ACC112 (cell line): ENCODE results near the gene DTX4.
"Not testable (repeated sequence)": the region's sequence is repeated elsewhere in the genome, so short reads cannot be mapped to it uniquely, and the experiment has no call there.

Experiments
- H2AFZ ChIP-seq: fragments of 200-600 bp; sonication (generic); one replicate; pipeline ENCODE4 v1.6.0; 2017; ENCODE audit warnings: antibody characterized with exemption, low read length; ENCODE audit not compliant: unreplicated experiment
- H3K27ac ChIP-seq: fragments of 200-600 bp; sonication (generic); 2 replicates; pipeline ENCODE4 v1.5.1; 2014; ENCODE audit warnings: low read depth, mild to moderate bottlenecking, antibody characterized with exemption, low read length, moderate library complexity
- H3K27me3 ChIP-seq: fragments of 200-600 bp; sonication (generic); 2 replicates; pipeline ENCODE4 v1.6.1; 2014; ENCODE audit warnings: mild to moderate bottlenecking, antibody characterized with exemption, low read length, moderate library complexity, mixed read lengths; ENCODE audit not compliant: insufficient read depth
- H3K36me3 ChIP-seq: fragments of 200-600 bp; sonication (generic); 2 replicates; pipeline ENCODE4 v1.6.1; 2016; ENCODE audit warnings: mild to moderate bottlenecking, antibody characterized with exemption, low read length, moderate library complexity, mixed read lengths; ENCODE audit not compliant: insufficient read depth
- H3K4me1 ChIP-seq: fragments of 200-600 bp; sonication (generic); one replicate; pipeline ENCODE4 v1.6.1; 2016; ENCODE audit warnings: low read length, mixed read lengths; ENCODE audit not compliant: insufficient read depth, unreplicated experiment, control insufficient read depth
- H3K4me3 ChIP-seq: fragments of 200-600 bp; sonication (generic); 2 replicates; pipeline ENCODE4 v1.5.1; 2014; ENCODE audit warnings: mild to moderate bottlenecking, low read depth, low read length
- H3K79me2 ChIP-seq: fragments of 200-600 bp; sonication (generic); one replicate; pipeline ENCODE4 v1.6.0; 2016; ENCODE audit warnings: low read length; ENCODE audit not compliant: control insufficient read depth, unreplicated experiment, insufficient read depth

Gene DTX4

GRCh38 chr11:59171508-59172322 lies at the start of gene DTX4:
Gene DTX4 (plus strand): TSS chr11:59172132. CDS start chr11:59172596, 464 bp downstream.
- Histone ChIP-seq H3K36me3 (no peaks in the 10 kb centered on the region), H3K27me3 (peaks cover 33% of the 10 kb centered on the region), H3K4me3 (peak within 1 kb of the TSS; percentile 86), H3K4me1 (peaks cover 7% of the 10 kb centered on the region), H2AFZ (peak within 1 kb of the TSS; percentile 99), H3K79me2 (no peaks in the 10 kb centered on the region), H3K27ac (no peak within 1 kb of the TSS)

DNA sequence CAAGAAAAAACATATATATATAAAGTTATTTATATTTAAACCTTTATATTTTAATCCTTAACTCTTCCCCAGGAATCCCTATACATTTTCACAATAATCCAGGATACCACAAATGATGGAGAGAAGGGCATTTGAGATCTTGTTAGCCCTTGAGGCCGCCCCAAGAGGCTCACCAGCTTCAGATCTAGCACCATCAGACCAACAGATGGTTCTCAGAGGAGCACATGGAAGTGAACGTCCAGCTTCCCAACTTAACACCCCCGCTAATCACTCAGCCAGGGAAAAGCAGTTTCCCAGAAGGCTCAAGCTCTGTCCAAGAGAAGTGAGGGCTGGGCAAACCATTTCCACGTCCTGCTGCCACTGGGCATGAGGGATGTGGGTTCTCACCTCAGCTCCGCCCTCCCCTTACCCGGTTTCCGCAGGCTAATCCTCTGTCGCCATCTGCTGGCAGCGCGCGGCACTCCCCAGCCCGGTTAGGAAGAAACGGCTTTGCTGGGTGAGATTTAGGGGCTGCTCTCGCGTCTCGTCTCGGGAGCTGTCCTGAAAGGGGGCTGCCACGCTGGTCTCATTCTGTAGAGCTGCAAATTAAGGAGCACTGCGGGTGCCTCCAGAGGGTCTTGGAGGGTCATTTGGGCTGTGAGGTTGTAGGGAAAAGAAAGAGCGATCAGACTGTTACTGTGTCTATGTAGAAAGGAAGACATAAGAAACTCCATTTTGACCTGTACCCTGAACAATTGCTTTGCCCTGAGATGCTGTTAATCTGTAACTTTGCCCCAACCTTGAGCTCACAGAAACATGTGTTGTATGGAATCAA lies 36.1 kb upstream of the DTX4 start:
- H3K36me3 ChIP-seq: peaks cover 24% of the 10 kb centered on the region
- H3K4me1 ChIP-seq: no peaks in the 10 kb centered on the region
- H3K27me3 ChIP-seq: no peaks in the 10 kb centered on the region
- H3K4me3 ChIP-seq: no peak overlapping the region
- H2AFZ ChIP-seq: peak overlapping the region; percentile 62
- H3K79me2 ChIP-seq: no peaks in the 10 kb centered on the region
- no peak overlapping the region for H3K27ac ChIP-seq

GRCh38 chr11:59136551-59136950 lies 35.4 kb upstream of the DTX4 start:
- peaks cover 24% of the 10 kb centered on the region for H3K36me3 ChIP-seq
- not testable (repeated sequence) for H3K4me3 ChIP-seq, H3K79me2 ChIP-seq, H3K4me1 ChIP-seq, H3K27ac ChIP-seq, H3K27me3 ChIP-seq, H2AFZ ChIP-seq

GRCh38 chr11:59137190-59137589 lies 34.7 kb upstream of the DTX4 start:
- peaks cover 5% of the 10 kb centered on the region for H3K79me2 ChIP-seq
- H3K27ac ChIP-seq: no peak overlapping the region

DNA sequence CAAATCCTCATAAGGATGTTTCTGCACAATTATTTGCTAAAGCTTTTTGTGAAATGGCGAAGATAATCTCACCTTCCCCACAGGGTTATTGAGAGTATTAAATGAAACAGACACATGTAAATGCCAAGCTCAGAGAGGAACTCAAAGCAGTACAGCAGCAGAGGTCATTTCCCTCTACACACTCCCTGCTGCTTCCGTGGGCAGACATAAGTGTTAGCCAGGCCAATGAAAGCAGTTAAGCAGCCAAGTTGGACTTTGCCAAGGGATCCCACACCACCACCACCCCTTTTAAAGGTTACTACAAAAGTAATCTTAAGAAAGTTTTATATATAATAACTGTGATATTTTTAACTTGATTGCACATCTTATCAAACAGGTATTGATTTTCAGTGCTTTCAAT lies 33.3 kb upstream of the DTX4 start:
- H3K4me3 ChIP-seq: no peak overlapping the region
- H3K79me2 ChIP-seq: peaks cover 11% of the 10 kb centered on the region
- H3K4me1 ChIP-seq: peaks cover 7% of the 10 kb centered on the region
- H3K27ac ChIP-seq: no peak overlapping the region
- peaks cover 8% of the 10 kb centered on the region; the same call in 1 of the 2 replicates for H3K36me3 ChIP-seq
- no peaks in the 10 kb centered on the region for H3K27me3 ChIP-seq
- H2AFZ ChIP-seq: no peak overlapping the region

More at GRCh38 chr11:59137190-59137589, 34.7 kb upstream of the DTX4 start:
- Histone ChIP-seq H3K4me3 (no peak overlapping the region), H3K36me3 (peaks cover 20% of the 10 kb centered on the region), H2AFZ (no peak overlapping the region), H3K4me1 (peaks cover 7% of the 10 kb centered on the region), H3K27me3 (no peaks in the 10 kb centered on the region)

- Histone ChIP-seq H3K27me3 (no peaks in the 10 kb centered on the region), H2AFZ (no peak overlapping the region), H3K27ac (peak overlapping the region; percentile 88), H3K79me2 (peaks cover 29% of the 10 kb centered on the region), H3K36me3 (peaks cover under 1% of the 10 kb centered on the region; the same call in 1 of the 2 replicates), H3K4me3 (peak overlapping the region; percentile 95), H3K4me1 (peaks cover 16% of the 10 kb centered on the region)
These were observed 30.7 kb upstream of the DTX4 start for GRCh38 chr11:59141191-59141590.

DNA sequence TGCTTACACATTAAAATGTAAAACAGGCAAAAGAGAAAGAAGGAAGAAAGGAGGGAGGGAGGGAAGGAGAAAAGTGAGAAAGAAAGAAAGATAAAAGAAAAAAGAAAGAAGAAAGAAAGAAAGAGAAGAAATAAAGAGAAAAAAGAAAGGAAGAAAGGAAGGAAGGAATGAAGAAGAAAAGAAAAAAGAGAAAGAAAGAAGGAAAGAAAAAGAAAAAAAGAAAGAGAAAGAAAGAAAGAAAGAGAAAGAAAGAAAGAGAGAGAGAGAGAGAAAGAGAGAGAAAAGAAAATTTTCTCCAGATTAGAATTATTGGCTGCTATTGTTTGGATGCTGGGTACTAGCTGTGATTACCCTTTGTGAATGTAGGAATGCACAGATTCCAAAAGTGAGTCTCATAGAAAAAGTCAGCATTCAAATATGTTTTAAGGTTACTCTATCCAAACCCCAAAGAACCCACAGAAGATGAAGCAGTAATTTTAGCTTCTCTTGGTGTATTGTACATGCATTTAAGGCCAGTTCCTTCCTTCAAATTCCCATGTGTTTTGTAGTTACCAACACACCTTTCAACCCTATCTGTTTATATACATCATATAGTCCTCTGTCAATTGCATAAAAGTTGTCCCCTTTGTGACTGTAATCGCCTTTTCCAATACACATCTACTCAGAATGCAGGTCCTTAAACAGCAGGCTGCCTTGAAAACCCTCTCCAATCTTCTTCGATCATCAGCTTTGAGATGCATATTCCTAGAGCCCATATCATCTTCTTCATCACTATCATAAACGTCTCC lies 30.1 kb upstream of the DTX4 start:
- Histone ChIP-seq H3K36me3 (peaks cover 4% of the 10 kb centered on the region), H3K27ac (peak overlapping the region; percentile 88), H2AFZ (peak overlapping the region; percentile 97), H3K4me3 (peak overlapping the region; percentile 95), H3K79me2 (peaks cover 35% of the 10 kb centered on the region), H3K4me1 (peaks cover 23% of the 10 kb centered on the region), H3K27me3 (no peaks in the 10 kb centered on the region)

DNA sequence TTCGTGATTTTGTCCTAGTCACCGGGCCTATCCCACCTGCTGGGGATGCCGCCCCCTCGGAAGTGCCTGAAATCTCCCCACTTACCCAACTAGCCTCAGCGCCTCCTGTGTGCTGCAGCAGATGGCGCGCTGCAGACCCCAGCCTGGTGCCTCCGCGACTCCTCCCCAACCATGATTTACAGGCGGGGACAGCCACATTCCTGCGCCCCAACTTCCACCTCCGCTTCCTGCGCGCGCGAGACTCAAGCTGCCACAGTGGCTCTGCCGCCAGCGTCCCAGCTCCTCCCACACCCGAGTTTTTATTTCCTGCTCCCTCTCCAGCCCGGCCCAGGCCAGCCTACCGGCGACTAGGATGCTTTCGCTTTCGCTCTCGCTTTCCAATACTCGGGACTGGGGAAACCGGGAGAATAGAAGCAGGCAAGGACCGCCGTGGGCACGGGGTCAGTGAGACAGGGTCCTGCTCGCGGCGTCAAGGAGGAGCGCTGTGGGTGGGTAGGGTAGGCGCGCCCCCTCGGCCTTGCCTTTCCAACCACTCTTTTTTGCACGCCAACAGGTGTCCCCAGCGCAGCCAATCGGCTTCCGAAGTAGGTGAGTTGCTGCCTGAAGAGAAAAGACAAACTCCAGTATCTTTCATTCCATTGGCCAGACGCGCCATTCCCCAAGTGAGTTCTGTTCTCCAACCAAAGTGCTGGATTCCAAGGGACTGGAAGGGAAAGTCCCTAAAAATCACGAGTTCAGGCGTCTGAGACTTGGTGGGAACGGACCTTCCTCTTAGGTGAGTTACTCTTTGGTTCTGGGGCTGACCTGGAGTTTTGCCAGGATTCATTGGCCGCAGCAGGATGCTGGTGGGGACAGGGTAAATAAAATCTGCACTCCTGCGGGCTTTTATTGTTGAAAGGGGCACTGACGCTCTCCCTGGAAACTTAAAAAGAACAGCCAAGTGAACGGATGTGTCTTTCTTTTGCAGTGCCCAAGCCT lies 29.1 kb upstream of the DTX4 start, which contains the start of gene FAM111A:
Gene FAM111A (plus strand): TSS at position 327 of the 978 bp plus-strand sequence. CDS start 6,017 bp downstream, outside the sequence.
- H3K27me3 ChIP-seq: no peaks in the 10 kb centered on the region

DNA sequence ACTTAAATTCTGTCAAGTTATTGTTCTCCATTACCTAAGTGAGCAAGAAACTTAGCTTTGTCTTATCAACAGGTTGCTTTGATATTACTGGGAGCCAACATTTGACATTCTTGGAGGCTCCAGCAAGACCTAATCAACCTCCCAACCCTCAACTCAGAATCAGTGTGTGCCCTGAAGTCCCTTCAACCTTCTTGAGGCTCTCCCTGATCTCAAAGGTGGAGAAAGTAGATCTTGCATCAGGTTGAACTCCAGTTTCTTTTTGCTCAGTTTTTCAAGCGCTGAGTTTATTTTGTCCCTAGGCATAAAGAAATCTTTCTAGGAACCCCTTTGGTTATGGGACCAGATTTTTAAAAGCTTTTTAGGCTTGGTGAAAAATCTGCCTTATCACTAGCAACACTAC lies 27.8 kb upstream of the DTX4 start:
- H2AFZ ChIP-seq: peak overlapping the region; percentile 79
- peak overlapping the region; percentile 95 for H3K4me3 ChIP-seq
- peaks cover 34% of the 10 kb centered on the region for H3K4me1 ChIP-seq
- peaks cover 20% of the 10 kb centered on the region for H3K36me3 ChIP-seq
- no peaks in the 10 kb centered on the region for H3K27me3 ChIP-seq
- H3K79me2 ChIP-seq: peaks cover 55% of the 10 kb centered on the region
- peak overlapping the region; percentile 88 for H3K27ac ChIP-seq

More for the DNA sequence above, 29.1 kb upstream of the DTX4 start, which contains the start of gene FAM111A:
- Histone ChIP-seq H3K79me2 (peaks cover 45% of the 10 kb centered on the region), H3K27ac (peak within 1 kb of the TSS; percentile 88), H3K36me3 (peaks cover 11% of the 10 kb centered on the region), H3K4me1 (peaks cover 32% of the 10 kb centered on the region), H3K4me3 (peak within 1 kb of the TSS; percentile 95), H2AFZ (peak within 1 kb of the TSS; percentile 97)
